DOHH2 (cell line): ENCODE measurements around the gene DIS3L2.
A peak's percentile ranks its signal among the peaks of the same experiment; 100 is the strongest.
"Not testable (repeated sequence)": the region's sequence is repeated elsewhere in the genome, so short reads cannot be mapped to it uniquely, and the experiment has no call there.

Experiments
- H3F3A ChIP-seq: fragments of 200-600 bp; sonication (generic), shearing (Covaris generic); 2 replicates; pipeline ENCODE4 v1.6.0; 2016; ENCODE audit warnings: antibody characterized with exemption, mild to moderate bottlenecking; ENCODE audit not compliant: control insufficient read depth, insufficient read depth
- H3K27ac ChIP-seq: fragments of 200-600 bp; sonication (generic); 2 replicates; pipeline ENCODE4 v1.5.1; 2014; ENCODE audit warnings: low read depth, mild to moderate bottlenecking, low read length, moderate library complexity
- H3K27me3 ChIP-seq: fragments of 200-600 bp; sonication (generic); 2 replicates; pipeline ENCODE4 v1.6.1; 2014; ENCODE audit warnings: mild to moderate bottlenecking, low read length, mixed read lengths; ENCODE audit not compliant: control insufficient read depth
- H3K36me3 ChIP-seq: fragments of 200-600 bp; sonication (generic); 2 replicates; pipeline ENCODE4 v1.6.1; 2014; ENCODE audit warnings: mild to moderate bottlenecking, low read length, moderate library complexity, mixed read lengths; ENCODE audit not compliant: control insufficient read depth
- H3K4me1 ChIP-seq: fragments of 200-600 bp; sonication (generic); 2 replicates; pipeline ENCODE4 v1.6.1; 2014; ENCODE audit warnings: mild to moderate bottlenecking, low read length, mixed read lengths; ENCODE audit not compliant: control insufficient read depth
- H3K4me2 ChIP-seq: fragments of 200-600 bp; sonication (generic); 2 replicates; pipeline ENCODE4 v1.6.0; 2014; ENCODE audit warnings: mild to moderate bottlenecking, low read length, moderate library complexity
- H3K4me3 ChIP-seq: fragments of 200-600 bp; sonication (generic); 2 replicates; pipeline ENCODE4 v1.5.1; 2014; ENCODE audit warnings: mild to moderate bottlenecking, low read length, mixed read lengths
- H3K79me2 ChIP-seq: fragments of 200-600 bp; sonication (generic); 2 replicates; pipeline ENCODE4 v1.6.1; 2014; ENCODE audit warnings: mild to moderate bottlenecking, low read length, mixed read lengths; ENCODE audit not compliant: control insufficient read depth
- H3K9me2 ChIP-seq: fragments of 200-600 bp; sonication (generic); replicated peaks from 2 replicates; pipeline ENCODE4 v1.6.1; 2014; ENCODE audit warnings: mild to moderate bottlenecking, low read length, mixed read lengths; ENCODE audit not compliant: control insufficient read depth
- H3K9me3 ChIP-seq: fragments of 200-600 bp; sonication (generic); 2 replicates; pipeline ENCODE4 v1.6.1; 2014; ENCODE audit warnings: antibody characterized with exemption, low read length, mixed read lengths; ENCODE audit not compliant: control insufficient read depth, insufficient read depth
- H4K20me1 ChIP-seq: fragments of 200-600 bp; sonication (generic); 2 replicates; pipeline ENCODE4 v1.6.0; 2014; ENCODE audit warnings: low read depth, mild to moderate bottlenecking, antibody characterized with exemption, low read length, moderate library complexity; ENCODE audit not compliant: control insufficient read depth, insufficient read depth
- EZH2phosphoT487 ChIP-seq: fragments of 200-600 bp; sonication (generic); IDR thresholded peaks from 2 replicates; pipeline ENCODE4 v1.6.1; 2017; ENCODE audit warnings: borderline replicate concordance, mild to moderate bottlenecking, antibody characterized with exemption, low read length, moderate library complexity, mixed read lengths
- TF ChIP-seq, protein P1 (sequence below): fragments of 200-600 bp; sonication (generic); IDR thresholded peaks from one replicate; pipeline ENCODE4 v1.5.1; 2014; ENCODE audit warnings: antibody characterized with exemption, mild to moderate bottlenecking, low read depth, low read length; ENCODE audit not compliant: poor library complexity, severe bottlenecking

Gene DIS3L2

DNA sequence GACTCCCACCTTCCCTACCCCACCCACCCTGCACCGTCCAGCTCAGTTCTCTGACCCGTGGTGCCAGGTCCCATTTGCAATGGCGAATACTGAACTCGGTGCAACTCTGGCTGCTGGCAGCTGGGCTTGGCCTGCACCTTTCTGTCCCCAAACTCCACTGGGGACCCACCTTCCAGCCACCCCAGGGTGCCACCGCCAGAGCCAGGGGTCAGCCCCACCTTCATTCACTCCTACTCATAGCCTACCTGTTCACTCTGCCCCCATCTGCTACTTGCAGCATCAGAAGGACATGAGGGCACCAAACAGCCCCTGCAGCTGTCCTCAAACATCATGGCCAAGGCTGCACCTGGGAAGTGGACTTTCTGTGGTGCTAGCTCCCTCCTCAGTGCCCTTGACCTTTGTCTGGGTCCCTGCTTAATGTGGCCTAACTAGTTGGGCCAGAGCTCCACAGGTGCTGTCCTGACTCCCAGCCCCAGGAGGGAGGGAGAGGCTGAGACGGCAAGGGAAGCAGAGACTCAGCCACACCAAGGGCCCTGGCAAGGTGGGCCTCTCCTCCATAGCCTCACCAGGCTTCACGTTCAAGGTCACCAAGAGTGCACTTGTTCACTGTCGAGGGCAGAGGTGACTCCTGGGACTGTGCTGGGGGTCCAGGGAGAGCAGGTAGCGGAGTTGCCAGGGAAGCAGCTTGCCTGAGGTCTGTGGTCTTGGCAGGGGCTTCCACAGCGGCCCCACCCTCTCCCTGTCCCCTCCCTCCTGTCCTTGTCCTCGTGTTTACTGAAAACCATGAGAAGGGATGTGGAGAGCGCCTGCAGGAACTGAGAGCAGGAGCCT, 365.0 kb downstream of the DIS3L2 start:
- not testable (repeated sequence) for H4K20me1 ChIP-seq, H3K27ac ChIP-seq, H3K79me2 ChIP-seq, H3K4me3 ChIP-seq, H3F3A ChIP-seq, H3K9me3 ChIP-seq, H3K4me1 ChIP-seq, H3K36me3 ChIP-seq, H3K27me3 ChIP-seq, H3K4me2 ChIP-seq, H3K9me2 ChIP-seq
- TF ChIP-seq, protein P1, sequence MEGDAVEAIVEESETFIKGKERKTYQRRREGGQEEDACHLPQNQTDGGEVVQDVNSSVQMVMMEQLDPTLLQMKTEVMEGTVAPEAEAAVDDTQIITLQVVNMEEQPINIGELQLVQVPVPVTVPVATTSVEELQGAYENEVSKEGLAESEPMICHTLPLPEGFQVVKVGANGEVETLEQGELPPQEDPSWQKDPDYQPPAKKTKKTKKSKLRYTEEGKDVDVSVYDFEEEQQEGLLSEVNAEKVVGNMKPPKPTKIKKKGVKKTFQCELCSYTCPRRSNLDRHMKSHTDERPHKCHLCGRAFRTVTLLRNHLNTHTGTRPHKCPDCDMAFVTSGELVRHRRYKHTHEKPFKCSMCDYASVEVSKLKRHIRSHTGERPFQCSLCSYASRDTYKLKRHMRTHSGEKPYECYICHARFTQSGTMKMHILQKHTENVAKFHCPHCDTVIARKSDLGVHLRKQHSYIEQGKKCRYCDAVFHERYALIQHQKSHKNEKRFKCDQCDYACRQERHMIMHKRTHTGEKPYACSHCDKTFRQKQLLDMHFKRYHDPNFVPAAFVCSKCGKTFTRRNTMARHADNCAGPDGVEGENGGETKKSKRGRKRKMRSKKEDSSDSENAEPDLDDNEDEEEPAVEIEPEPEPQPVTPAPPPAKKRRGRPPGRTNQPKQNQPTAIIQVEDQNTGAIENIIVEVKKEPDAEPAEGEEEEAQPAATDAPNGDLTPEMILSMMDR = peak; percentile 49

DNA sequence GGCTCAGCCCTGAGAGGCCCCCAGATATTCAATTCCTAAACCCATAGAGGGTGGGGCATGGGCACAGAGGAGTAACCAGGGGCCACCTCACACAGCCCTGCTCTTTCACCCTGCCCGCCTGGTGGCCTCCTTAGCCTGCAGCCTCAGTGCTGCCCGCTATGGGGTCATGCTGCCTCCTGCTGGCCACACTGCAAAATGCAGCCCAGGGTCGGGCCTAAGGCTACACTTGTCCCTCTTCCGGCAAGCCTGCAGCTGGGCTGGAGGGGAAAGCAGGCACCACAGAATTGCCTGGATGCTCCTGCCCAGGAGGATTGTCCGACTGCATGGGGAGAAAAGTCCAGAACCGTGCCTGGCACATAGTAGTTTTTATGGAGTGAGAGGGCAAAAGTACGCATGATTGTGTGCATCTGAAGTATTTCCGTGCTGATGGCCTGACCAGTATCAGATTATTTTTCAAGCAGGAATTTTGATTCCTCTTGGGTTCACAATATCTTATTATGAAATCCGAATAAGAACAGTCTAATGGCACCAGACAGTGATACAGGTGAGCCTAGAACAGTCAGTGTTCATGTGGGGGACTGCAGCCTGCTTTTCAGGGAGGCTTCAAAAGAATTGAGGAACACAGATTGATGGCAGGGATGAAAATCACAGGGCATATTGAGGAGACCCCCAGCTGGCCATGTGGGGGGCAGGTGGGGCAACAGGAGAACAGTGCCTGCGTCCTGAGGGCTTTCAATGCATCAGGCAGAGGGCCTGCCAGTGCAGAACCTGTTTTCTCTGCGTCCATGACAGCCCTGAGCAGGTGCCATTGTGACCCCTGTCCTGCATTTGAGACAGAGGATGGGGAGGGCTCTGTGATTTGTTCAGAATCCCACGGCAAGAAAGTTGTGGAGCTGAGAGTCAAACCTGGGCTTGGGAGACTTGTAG, 365.9 kb downstream of the DIS3L2 start:
- Histone ChIP-seq H3K36me3 (no peaks in the 10 kb centered on the region), H4K20me1 (no peaks in the 10 kb centered on the region), H3K9me3 (no peaks in the 10 kb centered on the region), H3K4me3 (no peak overlapping the region), H3K27me3 (no peaks in the 10 kb centered on the region), H3K27ac (no peak overlapping the region), H3K4me1 (peaks cover 7% of the 10 kb centered on the region), H3F3A (no peaks in the 10 kb centered on the region), H3K9me2 (no peaks in the 10 kb centered on the region), H3K79me2 (no peaks in the 10 kb centered on the region), H3K4me2 (no peak overlapping the region)
- no peak for TF ChIP-seq EZH2phosphoT487
- TF ChIP-seq, protein P1 = peak; percentile 86

DNA sequence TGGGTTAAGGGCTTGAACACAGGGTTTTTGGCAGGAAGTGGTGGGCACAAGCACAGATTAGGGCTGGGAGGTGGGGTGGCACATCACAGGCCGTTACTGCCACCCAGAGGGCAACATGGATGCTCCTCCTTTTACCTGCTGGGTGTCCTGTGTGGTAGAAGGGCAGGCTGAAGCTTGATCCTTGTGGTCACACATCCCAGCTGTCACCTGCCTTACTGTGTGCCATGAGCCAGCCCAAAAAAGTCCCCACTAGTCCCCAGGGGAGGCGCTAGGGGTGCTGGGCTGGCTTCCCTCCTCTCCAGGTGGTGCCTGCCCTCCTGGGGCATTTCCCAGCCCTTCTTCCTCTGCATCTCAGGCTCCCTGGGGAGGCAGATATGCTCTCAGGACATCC, 366.5 kb downstream of the DIS3L2 start:
- Histone ChIP-seq H4K20me1 (no peaks in the 10 kb centered on the region), H3K4me3 (no peak overlapping the region), H3K36me3 (no peaks in the 10 kb centered on the region), H3K27ac (no peak overlapping the region), H3K27me3 (no peaks in the 10 kb centered on the region), H3K9me2 (no peaks in the 10 kb centered on the region), H3K4me1 (peaks cover 7% of the 10 kb centered on the region), H3K9me3 (no peaks in the 10 kb centered on the region), H3K4me2 (no peak overlapping the region), H3F3A (no peaks in the 10 kb centered on the region), H3K79me2 (no peaks in the 10 kb centered on the region)
- TF ChIP-seq EZH2phosphoT487 = no peak
- TF ChIP-seq, protein P1 = peak; percentile 25
